HCT116 (cell line): Measurements from ENCODE around the gene KPNA4.
"Not testable (repeated sequence)": the region's sequence is repeated elsewhere in the genome, so short reads cannot be mapped to it uniquely, and the experiment has no call there.

Experiments used
- CEBPB ChIP-seq: IDR thresholded peaks from 2 replicates; pipeline ENCODE4 v1.6.1; 2012; ENCODE audit warnings: low read depth
- CTCF ChIP-seq, 3 experiments: fragments of 200-600 bp in 1 of 3; sonication (generic) in 1 of 3; IDR thresholded peaks in 2 of 3; conservative IDR thresholded peaks in 1 of 3; 2 replicates each; pipeline ENCODE4 v1.5.1; 2012 to 2017; ENCODE audit warnings: low read depth in 2 of 3, low read length in 2 of 3, antibody characterized with exemption in 1 of 3, borderline replicate concordance in 1 of 3, control low read depth in 1 of 3, mild to moderate bottlenecking in 1 of 3, mixed read lengths in 1 of 3, mixed run types in 1 of 3, moderate library complexity in 1 of 3; ENCODE audit not compliant: insufficient read depth in 1 of 3
- EZH2 ChIP-seq: fragments of 200-600 bp; sonication (generic); IDR thresholded peaks from 2 replicates; pipeline ENCODE4 v1.6.1; 2017; ENCODE audit warnings: antibody characterized with exemption, mixed run types
- EZH2phosphoT487 ChIP-seq: fragments of 200-600 bp; IDR thresholded peaks from 2 replicates; pipeline ENCODE4 v1.6.1; 2018; ENCODE audit warnings: antibody characterized with exemption, borderline replicate concordance
- POLR2A ChIP-seq: IDR thresholded peaks from 2 replicates; pipeline ENCODE4 v1.7.0; 2011; ENCODE audit warnings: borderline replicate concordance; ENCODE audit not compliant: insufficient read depth, insufficient read length; ENCODE audit errors: extremely low read depth
- RAD21 ChIP-seq: IDR thresholded peaks from 2 replicates; pipeline ENCODE4 v1.6.1; 2012; ENCODE audit warnings: low read depth, mild to moderate bottlenecking
- ZBTB33 ChIP-seq: IDR thresholded peaks from 2 replicates; pipeline ENCODE4 v1.6.1; 2011; ENCODE audit warnings: mild to moderate bottlenecking, low read length, moderate library complexity; ENCODE audit not compliant: insufficient replicate concordance; ENCODE audit errors: extremely low read depth

- TF ChIP-seq POLR2A; CEBPB; ZBTB33; EZH2; CTCF (IDR thresholded peaks at IDR 0.05 in 2 of 3, conservative IDR thresholded peaks at IDR 0.05 in 1 of 3; ENCODE audit: borderline replicate concordance in 1 of 3, insufficient read depth in 1 of 3, low read depth in 2 of 3, low read length in 2 of 3); RAD21; EZH2phosphoT487: not testable (repeated sequence)
These were observed 49.0 kb downstream of the KPNA4 start for GRCh38 chr3:160516391-160516790.
